H1 (cell line): Measurements from ENCODE around the gene TMED4. TPM values are rescaled to one million over a fixed set of nuclear protein-coding genes. Genes with fewer than 3 reads are reported as not detected.

Experiments used
- CTCF ChIA-PET: fragments of 300-600 bp; sonication (Branson Sonifier 250); formaldehyde crosslinking; loops from one replicate; lab custom pipeline; 2021; ENCODE audit not compliant: partially characterized antibody; lab: Charles Lee
- POLR2A ChIA-PET: fragments of 300-600 bp; sonication (Branson Sonifier 250); formaldehyde crosslinking; loops from one replicate; lab custom pipeline; 2021; ENCODE audit warnings: inconsistent platforms; ENCODE audit not compliant: partially characterized antibody; lab: Charles Lee
- DNase-seq, 2 experiments: peaks; one replicate each; pipeline versions ENCODE4 v3.0.0 to v3.0.0-alpha.2; 2010 to 2022; ENCODE audit warnings: low spot score in 2 of 2, low read depth in 1 of 2, mixed read lengths in 1 of 2
- FAIRE-seq: peaks from 2 replicates; lab custom pipeline; 2011; peaks lifted over from hg19 to GRCh38; lab: Jason Lieb, UNC
- H2AFZ ChIP-seq: 2 replicates; pipeline ENCODE4 v1.8.1; 2012; ENCODE audit warnings: low read length, inconsistent platforms
- H2AK5ac ChIP-seq: 2 replicates; pipeline ENCODE4 v1.6.1; 2013; ENCODE audit warnings: low read depth, low read length
- H2BK120ac ChIP-seq: replicated peaks from 2 replicates; pipeline ENCODE3; 2013; ENCODE audit warnings: low read depth, low read length, inconsistent platforms
- H2BK12ac ChIP-seq: 2 replicates; pipeline ENCODE4 v1.6.1; 2013; ENCODE audit warnings: low read depth, low read length
- H2BK15ac ChIP-seq: 2 replicates; pipeline ENCODE4 v1.6.1; 2013; ENCODE audit warnings: low read length
- H2BK20ac ChIP-seq: 2 replicates; pipeline ENCODE4 v1.6.1; 2013; ENCODE audit warnings: low read length
- H2BK5ac ChIP-seq: 2 replicates; pipeline ENCODE4 v1.6.1; 2013; ENCODE audit warnings: low read depth, low read length
- H3K14ac ChIP-seq: 2 replicates; pipeline ENCODE4 v1.6.1; 2013; ENCODE audit warnings: inconsistent platforms; ENCODE audit not compliant: insufficient read length
- H3K18ac ChIP-seq: 2 replicates; pipeline ENCODE4 v1.6.1; 2013; ENCODE audit warnings: low read length; ENCODE audit errors: extremely low read depth
- H3K23ac ChIP-seq: 2 replicates; pipeline ENCODE4 v1.6.1; 2013; ENCODE audit warnings: inconsistent platforms; ENCODE audit not compliant: insufficient read length
- H3K23me2 ChIP-seq: 2 replicates; pipeline ENCODE4 v1.6.1; 2013; ENCODE audit warnings: low read depth, low read length
- H3K27ac ChIP-seq: 2 replicates; pipeline ENCODE4 v1.6.1; 2011; ENCODE audit warnings: low read depth, low read length, inconsistent platforms
- H3K27me3 ChIP-seq, 4 experiments: replicated peaks in 1 of 4; 1 replicate in 1 of 4; 2 replicates in 3 of 4; pipeline versions ENCODE4 v1.6.1 to v1.8.1; 2011 to 2013; ENCODE audit warnings: low read length in 3 of 4, mild to moderate bottlenecking in 3 of 4, inconsistent platforms in 2 of 4, mixed read lengths in 2 of 4, moderate library complexity in 1 of 4; ENCODE audit not compliant: control insufficient read depth in 3 of 4, insufficient read depth in 3 of 4; ENCODE audit errors: extremely low read depth in 1 of 4
- H3K36me3 ChIP-seq, 4 experiments: 2 replicates each; pipeline versions ENCODE4 v1.6.1 to v1.8.1; 2011 to 2013; ENCODE audit warnings: mild to moderate bottlenecking in 4 of 4, low read length in 3 of 4, moderate library complexity in 2 of 4, control low read depth in 1 of 4, inconsistent platforms in 1 of 4; ENCODE audit not compliant: insufficient read depth in 4 of 4, control insufficient read depth in 2 of 4
- H3K4ac ChIP-seq: replicated peaks from 2 replicates; pipeline ENCODE3; 2013; ENCODE audit warnings: low read length, low read depth, mixed read lengths, inconsistent platforms; ENCODE audit not compliant: insufficient read length
- H3K4me1 ChIP-seq, 4 experiments: replicated peaks in 1 of 4; 1 replicate in 1 of 4; 2 replicates in 3 of 4; pipeline versions ENCODE4 v1.6.1 to v1.8.1; 2011 to 2013; ENCODE audit warnings: low read length in 3 of 4, inconsistent platforms in 2 of 4, mixed read lengths in 1 of 4; ENCODE audit not compliant: insufficient read depth in 4 of 4, control insufficient read depth in 3 of 4
- H3K4me2 ChIP-seq, 2 experiments: 2 replicates each; pipeline versions ENCODE4 v1.6.1 to v1.8.1; 2011 to 2013; ENCODE audit warnings: low read depth in 2 of 2, low read length in 2 of 2, control low read depth in 1 of 2, inconsistent platforms in 1 of 2, mild to moderate bottlenecking in 1 of 2; ENCODE audit not compliant: insufficient read depth in 1 of 2
- H3K4me3 ChIP-seq, 4 experiments: fragments of 200-600, 300-600 bp in 1 of 4; sonication (generic), shearing (Covaris generic), sonication (Bioruptor Twin) in 1 of 4; 2 replicates each; pipeline versions ENCODE4 v1.5.1 to v1.8.1; 2011 to 2016; ENCODE audit warnings: low read length in 4 of 4, low read depth in 3 of 4, control low read depth in 2 of 4, inconsistent platforms in 2 of 4, mild to moderate bottlenecking in 2 of 4, mixed read lengths in 1 of 4, moderate library complexity in 1 of 4; ENCODE audit not compliant: insufficient read depth in 2 of 4; ENCODE audit errors: extremely low read depth in 1 of 4
- H3K56ac ChIP-seq: replicated peaks from 2 replicates; pipeline ENCODE3; 2013; ENCODE audit warnings: low read depth, mild to moderate bottlenecking, mixed read lengths, low read length, inconsistent platforms; ENCODE audit not compliant: insufficient read length
- H3K79me1 ChIP-seq: 2 replicates; pipeline ENCODE4 v1.6.1; 2013; ENCODE audit warnings: low read depth, low read length, control low read depth
- H3K79me2 ChIP-seq, 2 experiments: 2 replicates each; pipeline versions ENCODE4 v1.6.1 to v1.8.1; 2012 to 2013; ENCODE audit warnings: low read length in 2 of 2, mild to moderate bottlenecking in 2 of 2, inconsistent platforms in 1 of 2; ENCODE audit not compliant: insufficient read depth in 2 of 2, control insufficient read depth in 1 of 2
- H3K9ac ChIP-seq, 4 experiments: replicated peaks in 1 of 4; 1 replicate in 1 of 4; 2 replicates in 3 of 4; pipeline versions ENCODE4 v1.6.1 to v1.8.1; 2011 to 2013; ENCODE audit warnings: low read depth in 3 of 4, low read length in 3 of 4, control low read depth in 2 of 4, mild to moderate bottlenecking in 2 of 4, moderate library complexity in 2 of 4, inconsistent platforms in 1 of 4; ENCODE audit errors: extremely low read depth in 1 of 4
- H3K9me3 ChIP-seq, 2 experiments: 2 replicates each; pipeline versions ENCODE4 v1.6.1 to v1.8.1; 2012 to 2013; ENCODE audit warnings: mild to moderate bottlenecking in 2 of 2, moderate library complexity in 2 of 2, control low read depth in 1 of 2, inconsistent platforms in 1 of 2, low read depth in 1 of 2, low read length in 1 of 2, mixed read lengths in 1 of 2; ENCODE audit not compliant: insufficient read depth in 2 of 2
- H4K20me1 ChIP-seq, 2 experiments: replicated peaks in 1 of 2; 2 replicates each; pipeline versions ENCODE3 to v1.8.1; 2011 to 2013; ENCODE audit warnings: inconsistent platforms in 2 of 2, low read length in 2 of 2, mild to moderate bottlenecking in 1 of 2; ENCODE audit not compliant: insufficient read depth in 2 of 2, control insufficient read depth in 1 of 2
- H4K5ac ChIP-seq: 2 replicates; pipeline ENCODE4 v1.6.1; 2013; ENCODE audit warnings: low read length, low read depth, mixed read lengths, inconsistent platforms; ENCODE audit not compliant: insufficient read length
- H4K8ac ChIP-seq: 2 replicates; pipeline ENCODE4 v1.8.0; 2013; ENCODE audit warnings: mild to moderate bottlenecking, moderate library complexity, low read length, inconsistent platforms; ENCODE audit not compliant: insufficient read depth; ENCODE audit errors: extremely low read depth
- H4K91ac ChIP-seq: replicated peaks from 2 replicates; pipeline ENCODE3; 2013; ENCODE audit warnings: low read length, mixed read lengths, inconsistent platforms; ENCODE audit not compliant: insufficient read length
- ASH2L ChIP-seq: fragments of 200-600, 300-600 bp; sonication (generic); IDR thresholded peaks from one replicate; pipeline ENCODE4 v1.7.1; 2017; ENCODE audit warnings: low read length
- BACH1 ChIP-seq: IDR thresholded peaks from 2 replicates; pipeline ENCODE4 v1.6.1; 2012; ENCODE audit warnings: low read length, improper control_type of control experiment
- BRCA1 ChIP-seq: IDR thresholded peaks from 2 replicates; pipeline ENCODE4 v1.6.1; 2012; ENCODE audit warnings: low read depth, low read length, improper control_type of control experiment
- CEBPB ChIP-seq: IDR thresholded peaks from 2 replicates; pipeline ENCODE4 v1.6.1; 2012; ENCODE audit warnings: low read depth, low read length
- HDAC2 ChIP-seq, 2 experiments: fragments of 300-600 bp in 1 of 2; sonication (generic) in 1 of 2; IDR thresholded peaks; 2 replicates each; pipeline ENCODE4 v1.6.1; 2011 to 2012; ENCODE audit warnings: low read depth in 2 of 2, low read length in 2 of 2, mild to moderate bottlenecking in 2 of 2, moderate library complexity in 2 of 2, borderline replicate concordance in 1 of 2, inconsistent platforms in 1 of 2
- MAFK ChIP-seq: IDR thresholded peaks from 2 replicates; pipeline ENCODE4 v1.6.1; 2012; ENCODE audit warnings: low read depth, mild to moderate bottlenecking, improper control_type of control experiment, low read length
- NRF1 ChIP-seq: IDR thresholded peaks from 2 replicates; pipeline ENCODE4 v1.6.1; 2011; ENCODE audit warnings: mild to moderate bottlenecking, low read depth, low read length, improper control_type of control experiment
- POLR2A ChIP-seq, 2 experiments: IDR thresholded peaks; 1 replicate in 1 of 2; 2 replicates in 1 of 2; pipeline ENCODE4 v1.6.1; 2011; ENCODE audit warnings: low read depth in 2 of 2, low read length in 2 of 2, mild to moderate bottlenecking in 2 of 2; ENCODE audit errors: control extremely low read depth in 1 of 2
- POLR2AphosphoS5 ChIP-seq: IDR thresholded peaks from 2 replicates; pipeline ENCODE4 v1.6.1; 2011; ENCODE audit warnings: low read depth, low read length
- SIRT6 ChIP-seq: IDR thresholded peaks from one replicate; pipeline ENCODE4 v1.7.1; 2012; ENCODE audit warnings: low read length, inconsistent platforms
- SIX5 ChIP-seq: IDR thresholded peaks from 2 replicates; pipeline ENCODE4 v1.6.1; 2011; ENCODE audit warnings: mild to moderate bottlenecking, low read depth, low read length
- SP1 ChIP-seq: IDR thresholded peaks from 2 replicates; pipeline ENCODE4 v1.6.1; 2011; ENCODE audit warnings: low read depth, low read length
- TAF1 ChIP-seq: IDR thresholded peaks from 2 replicates; pipeline ENCODE4 v1.6.1; 2011; ENCODE audit warnings: mild to moderate bottlenecking, low read depth, low read length
- TBP ChIP-seq: IDR thresholded peaks from 2 replicates; pipeline ENCODE4 v1.6.1; 2011; ENCODE audit warnings: low read depth, low read length, improper control_type of control experiment
- TEAD4 ChIP-seq: IDR thresholded peaks from 2 replicates; pipeline ENCODE4 v1.6.1; 2012; ENCODE audit warnings: low read depth, low read length, inconsistent platforms, mixed read lengths
- ZNF274 ChIP-seq: IDR thresholded peaks from 2 replicates; pipeline ENCODE4 v1.7.0; 2012; ENCODE audit warnings: low read length, borderline replicate concordance; ENCODE audit errors: extremely low read depth
- WGBS, 2 experiments: shearing (Covaris generic) in 1 of 2; methylation state at CpG; one replicate each; pipeline versions ENCODE4 v1.1.6 to v1.1.7; 2013 to 2015; ENCODE audit warnings: low lambda C conversion rate in 2 of 2, mixed read lengths in 2 of 2, inconsistent platforms in 1 of 2, low coverage in 1 of 2, missing lambda C conversion rate in 1 of 2; ENCODE audit not compliant: insufficient replicate concordance in 2 of 2, insufficient coverage in 1 of 2, insufficient read length in 1 of 2; ENCODE audit errors: extremely low coverage in 1 of 2, missing lambda C conversion rate in 1 of 2; 5-methylcytosine and 5-hydroxymethylcytosine counted together
- polyA plus RNA-seq, 7 experiments: library from polyadenylated mRNA; depleted of rRNA in 3 of 7; stranded (reverse) in 5 of 7; unstranded in 2 of 7; fragments of >200 nt in 5 of 7; fragments of 200-250 nt in 2 of 7; gene quantifications; 1 replicate in 5 of 7; 2 replicates in 1 of 7; 4 replicates in 1 of 7; pipeline versions ENCODE4 v1.2.1 to v1.2.3, GENCODE V29; 2011 to 2013; ENCODE audit warnings: missing spikeins in 2 of 7, mixed read lengths in 2 of 7
- total RNA-seq: library from RNA; stranded (reverse); fragmentation: NEBNext Ultra II Directional; extraction: Animal tissue kit (Norgen Biotek cat#: 25700); gene quantifications from 2 replicates; pipeline ENCODE4 v1.2.1, GENCODE V29; 2021

TMED4 gene
- total and polyA plus RNA-seq, 2 of the 8 experiments (the other 6 are each of a cell fraction or from before 2014, with no cell fraction given) = 44.9 to 76.7 TPM

DNA sequence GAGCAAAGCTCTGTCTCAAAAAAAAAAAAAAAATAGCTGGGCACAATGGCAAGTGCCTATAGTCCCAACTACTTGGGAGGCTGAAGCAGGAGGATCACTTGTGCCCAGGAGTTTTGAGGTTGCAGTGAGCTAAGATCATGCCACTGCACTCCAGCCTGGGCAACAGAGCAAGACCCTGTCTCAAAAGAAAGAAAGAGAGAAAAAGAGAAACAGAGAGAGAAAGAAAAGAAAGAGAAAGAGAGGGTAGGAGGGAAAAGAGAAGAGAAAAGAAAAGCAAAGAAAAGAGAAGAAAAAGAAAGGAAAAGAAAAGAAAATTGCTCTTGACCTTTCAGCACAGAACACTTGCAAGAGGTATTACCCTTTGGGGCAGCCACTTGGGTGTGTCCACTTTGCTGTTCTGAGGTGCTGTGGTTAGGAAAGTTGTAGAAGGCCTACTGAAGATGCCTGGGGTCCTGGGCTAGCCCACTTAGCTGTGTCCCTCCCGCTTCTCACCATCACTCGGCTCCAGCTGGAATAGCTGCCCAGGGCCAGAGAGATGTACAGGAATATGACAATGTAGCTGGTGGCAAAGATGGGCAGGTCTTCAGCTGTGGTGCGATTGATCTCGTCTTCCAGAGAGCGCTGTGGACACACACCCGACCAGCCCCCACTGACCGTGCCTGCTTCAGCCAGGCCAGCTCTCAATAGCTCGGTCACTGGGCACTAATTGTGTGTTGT is 46.5 kb downstream of the TMED4 start:
- no peak overlapping the region for H2AFZ ChIP-seq
- no peak for FAIRE-seq
- TF ChIP-seq MAFK = no peak
- TF ChIP-seq ASH2L = no peak
- no peak for TF ChIP-seq SP1
- TF ChIP-seq TBP = no peak
- TF ChIP-seq POLR2AphosphoS5 = no peak
- TF ChIP-seq TEAD4 = no peak
- no peak for TF ChIP-seq BRCA1
- no peak for TF ChIP-seq SIX5
- no peak for TF ChIP-seq BACH1
- TF ChIP-seq NRF1 = no peak
- no peak for TF ChIP-seq TAF1
- TF ChIP-seq POLR2A (IDR thresholded peaks at IDR 0.05; ENCODE audit: control extremely low read depth in 1 of 2, low read depth in 2 of 2, low read length in 2 of 2) = no peak
- TF ChIP-seq SIRT6 = no peak
- no peak for TF ChIP-seq CEBPB
- TF ChIP-seq ZNF274 = no peak
- no peak for TF ChIP-seq HDAC2 (IDR thresholded peaks at IDR 0.05; ENCODE audit: borderline replicate concordance in 1 of 2, low read depth in 2 of 2, low read length in 2 of 2)

More for the DNA sequence above, 46.5 kb downstream of the TMED4 start:
- CTCF ChIA-PET = interaction anchor here (0.6 to 10.0 kb wide), 27 partner anchors 11 to 1910 kb away, joined by 3 to 98 read pairs (median 4); partner anchors contain the start of gene NUDCD3
- no peak overlapping the region for H4K5ac ChIP-seq
- no peak overlapping the region for H2BK120ac ChIP-seq
- no peak overlapping the region for H3K4me2 ChIP-seq
- no peaks in the 10 kb centered on the region for H3K23me2 ChIP-seq
- no peak overlapping the region for H3K56ac ChIP-seq
- no peak overlapping the region for H3K9ac ChIP-seq
- H3K79me1 ChIP-seq = no peaks in the 10 kb centered on the region
- no peaks in the 10 kb centered on the region for H3K4me1 ChIP-seq
- WGBS, 2 experiments = 90% methylated on average over 8 of the region's 8 CpGs; no CpG with 5 or more reads in 1 of the 2 experiments
- H3K79me2 ChIP-seq = no peaks in the 10 kb centered on the region
- POLR2A ChIA-PET = interaction anchor here (0.6 to 1.7 kb wide), 5 partner anchors 12 to 203 kb away, joined by 3 to 5 read pairs (median 3); partner anchors contain the start of gene NUDCD3
- no peak overlapping the region for H4K8ac ChIP-seq
- H3K9me3 ChIP-seq = no peaks in the 10 kb centered on the region
- H3K4me3 ChIP-seq = no peak overlapping the region
- no peaks in the 10 kb centered on the region for H3K27me3 ChIP-seq
- no peak overlapping the region for H3K23ac ChIP-seq
- H2BK20ac ChIP-seq = no peak overlapping the region
- DNase-seq = no peak
- H3K14ac ChIP-seq = no peak overlapping the region
- H3K18ac ChIP-seq = no peak overlapping the region
- H4K20me1 ChIP-seq = no peaks in the 10 kb centered on the region
- no peak overlapping the region for H2BK15ac ChIP-seq
- H3K36me3 ChIP-seq = no peaks in the 10 kb centered on the region
- no peak overlapping the region for H4K91ac ChIP-seq
- no peak overlapping the region for H2AK5ac ChIP-seq
- no peak overlapping the region for H2BK5ac ChIP-seq
- H3K27ac ChIP-seq = no peak overlapping the region
- no peak overlapping the region for H3K4ac ChIP-seq
- no peak overlapping the region for H2BK12ac ChIP-seq
